ENCODE data around the gene TBX2. TPM values are rescaled to one million over a fixed set of nuclear protein-coding genes. Genes with fewer than 3 reads are reported as not detected.

Gene TBX2
- total RNA-seq, 1 experiment from 2014 or later = not detected

- Histone ChIP-seq H3K9ac (ENCODE audit: extremely low read depth, insufficient read length, low read length) (no peak overlapping the region), H3K79me1 (ENCODE audit: insufficient read depth, low read depth, low read length, poor library complexity, severe bottlenecking) (no peaks in the 10 kb centered on the region), H3K27me3 (ENCODE audit: insufficient read depth, low read length) (peaks cover 60% of the 10 kb centered on the region), H3K27ac (ENCODE audit: insufficient read length, low read depth, low read length) (no peak overlapping the region), H3T11ph (ENCODE audit: low read length) (no peak overlapping the region), H3K14ac (ENCODE audit: insufficient read depth, low read length) (no peak overlapping the region), H2AK5ac (ENCODE audit: insufficient read length, low read length) (no peak overlapping the region), H2AFZ (ENCODE audit: low read length) (no peak overlapping the region), H3K4me2 (ENCODE audit: insufficient read depth, insufficient read length, low read length) (peak overlapping the region; percentile 55), H3K23me2 (ENCODE audit: insufficient read length, low read depth, low read length, poor library complexity, severe bottlenecking) (peaks cover 16% of the 10 kb centered on the region), H2BK15ac (ENCODE audit: low read depth, low read length) (no peak overlapping the region), H3K4ac (ENCODE audit: low read depth, low read length) (no peak overlapping the region), H4K20me1 (ENCODE audit: control insufficient read depth, insufficient read depth, insufficient read length) (no peaks in the 10 kb centered on the region), H3K79me2 (ENCODE audit: insufficient read depth, low read length) (no peaks in the 10 kb centered on the region), H2BK20ac (ENCODE audit: low read depth, low read length, poor library complexity, severe bottlenecking) (no peak overlapping the region), H2BK120ac (ENCODE audit: low read depth, low read length, poor library complexity, severe bottlenecking) (no peak overlapping the region), H3K4me1 (ENCODE audit: insufficient read depth, low read length) (peaks cover 2% of the 10 kb centered on the region; the same call in 1 of the 2 replicates), H2BK12ac (ENCODE audit: insufficient read length, low read depth, low read length) (no peak overlapping the region), H3K9me3 (ENCODE audit: control insufficient read depth, low read depth, low read length) (no peaks in the 10 kb centered on the region), H2BK5ac (ENCODE audit: insufficient read length, low read length) (no peak overlapping the region), H3K23ac (ENCODE audit: insufficient read length, low read depth, low read length) (no peak overlapping the region), H3K18ac (ENCODE audit: insufficient read length, low read depth, low read length) (no peak overlapping the region), H4K5ac (ENCODE audit: insufficient read length, low read depth, low read length) (no peak overlapping the region), H4K91ac (ENCODE audit: insufficient read length, low read depth, low read length) (no peak overlapping the region), H3K56ac (ENCODE audit: insufficient read length, low read depth, low read length) (no peak overlapping the region), H4K8ac (replicated peaks; ENCODE audit: insufficient read length, low read depth, low read length) (no peak overlapping the region)
- TF ChIP-seq CTCF (conservative IDR thresholded peaks at IDR 0.05) = no peak
- no peak for DNase-seq
- Mint-ChIP-seq H3K4me3 (peak overlapping the region; percentile 69 to 82; a peak in 4 of 5 replicates), H3K9me3 (no peaks in the 10 kb centered on the region; a peak in 1 of 5 replicates), H3K36me3 (ENCODE audit: insufficient read depth in 1 of 3, low read depth in 3 of 3) (no peaks in the 10 kb centered on the region; a peak in 1 of 7 replicates), H3K4me1 (peaks cover 16 to 21% of the 10 kb centered on the region in 2 experiments), H3K27me3 (ENCODE audit: low read depth) (peaks cover 87% of the 10 kb centered on the region), H3K27ac (no peak overlapping the region)
- no CpG with 5 or more reads among the region's 29 CpGs for WGBS (ENCODE audit: extremely low coverage, insufficient read length, low lambda C conversion rate)
Measured at GRCh38 chr17:61411011-61411260, 11.3 kb downstream of the TBX2 start.

Measured in H9 (cell line).